Endothelial cell (in vitro differentiated cells): ENCODE measurements around the gene AARS2. TPM values are rescaled to one million over a fixed set of nuclear protein-coding genes. Genes with fewer than 3 reads are reported as not detected.

Experiments
- DNase-seq: peaks from one replicate; pipeline ENCODE4 v3.0.0; 2021; ENCODE audit warnings: low spot score
- H3K27ac Mint-ChIP-seq: one replicate; pipeline ENCODE4 v1.8.0; 2021; ENCODE audit warnings: mixed read lengths, inconsistent platforms; ENCODE audit not compliant: unreplicated experiment
- H3K27me3 Mint-ChIP-seq: one replicate; pipeline ENCODE4 v1.8.0; 2021; ENCODE audit warnings: mild to moderate bottlenecking, moderate library complexity, mixed read lengths, inconsistent platforms; ENCODE audit not compliant: unreplicated experiment
- H3K36me3 Mint-ChIP-seq: one replicate; pipeline ENCODE4 v1.8.0; 2021; ENCODE audit warnings: mild to moderate bottlenecking, low read depth, mixed read lengths, inconsistent platforms; ENCODE audit not compliant: unreplicated experiment
- H3K4me1 Mint-ChIP-seq: one replicate; pipeline ENCODE4 v1.8.0; 2021; ENCODE audit warnings: mild to moderate bottlenecking, mixed read lengths, inconsistent platforms; ENCODE audit not compliant: unreplicated experiment
- H3K4me3 Mint-ChIP-seq: one replicate; pipeline ENCODE4 v1.8.0; 2021; ENCODE audit warnings: mild to moderate bottlenecking, mixed read lengths, inconsistent platforms; ENCODE audit not compliant: unreplicated experiment
- H3K9me3 Mint-ChIP-seq: one replicate; pipeline ENCODE4 v1.8.0; 2021; ENCODE audit warnings: mixed read lengths, inconsistent platforms; ENCODE audit not compliant: unreplicated experiment
- total RNA-seq: library from RNA; stranded (reverse); fragmentation: NEBNext Ultra II Directional; extraction: Animal tissue kit (Norgen Biotek cat#: 25700); gene quantifications from one replicate; pipeline ENCODE4 v1.2.1, GENCODE V29; 2021; ENCODE audit not compliant: unreplicated experiment
- TF ChIP-seq, protein P1 (sequence below): fragments of 200-600 bp; sonication (generic); IDR thresholded peaks from one replicate; pipeline ENCODE4 v1.5.0; 2021; ENCODE audit warnings: antibody characterized with exemption; ENCODE audit not compliant: unreplicated experiment

The AARS2 gene
- total RNA-seq, 1 donor from 2014 or later = 16.0 TPM

DNA sequence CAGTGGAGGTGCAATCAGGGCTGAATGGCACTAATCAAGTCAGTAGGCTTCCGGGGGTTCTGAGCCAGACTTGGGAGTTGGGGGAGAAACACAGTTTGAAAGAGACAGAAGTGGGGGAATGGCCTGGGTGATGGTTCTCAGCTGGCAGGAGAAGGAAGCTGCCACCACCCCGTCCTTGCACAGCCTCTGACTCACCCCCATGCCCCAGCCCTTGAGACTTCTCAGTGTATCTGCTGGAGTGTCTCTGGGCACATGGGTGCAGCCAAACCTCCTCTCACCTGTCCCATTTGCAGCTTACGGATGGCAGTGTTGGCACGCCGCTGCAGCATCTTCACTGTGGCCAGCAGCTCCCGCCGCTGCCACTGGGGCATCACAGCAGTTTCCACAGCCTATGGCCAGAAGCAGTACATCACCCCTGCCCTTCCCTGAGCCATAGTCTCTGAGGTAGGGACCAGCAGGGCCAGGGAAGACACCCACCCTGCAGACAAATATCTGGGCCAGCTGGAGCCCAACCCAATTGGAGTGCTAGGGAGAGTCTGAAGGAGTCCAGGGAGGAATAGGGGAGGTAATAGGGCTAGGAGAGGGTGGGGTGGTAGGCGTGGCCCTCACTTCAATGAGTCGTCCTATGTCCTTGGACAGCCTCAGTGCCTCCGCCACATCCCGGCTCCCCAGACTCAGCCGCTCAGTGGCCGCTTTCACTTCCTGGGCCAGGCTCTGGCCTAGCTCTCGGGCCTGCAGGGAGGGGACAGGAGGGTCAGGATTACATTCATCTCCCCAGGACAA, 11.2 kb downstream of the AARS2 start:
- TF ChIP-seq, protein P1, sequence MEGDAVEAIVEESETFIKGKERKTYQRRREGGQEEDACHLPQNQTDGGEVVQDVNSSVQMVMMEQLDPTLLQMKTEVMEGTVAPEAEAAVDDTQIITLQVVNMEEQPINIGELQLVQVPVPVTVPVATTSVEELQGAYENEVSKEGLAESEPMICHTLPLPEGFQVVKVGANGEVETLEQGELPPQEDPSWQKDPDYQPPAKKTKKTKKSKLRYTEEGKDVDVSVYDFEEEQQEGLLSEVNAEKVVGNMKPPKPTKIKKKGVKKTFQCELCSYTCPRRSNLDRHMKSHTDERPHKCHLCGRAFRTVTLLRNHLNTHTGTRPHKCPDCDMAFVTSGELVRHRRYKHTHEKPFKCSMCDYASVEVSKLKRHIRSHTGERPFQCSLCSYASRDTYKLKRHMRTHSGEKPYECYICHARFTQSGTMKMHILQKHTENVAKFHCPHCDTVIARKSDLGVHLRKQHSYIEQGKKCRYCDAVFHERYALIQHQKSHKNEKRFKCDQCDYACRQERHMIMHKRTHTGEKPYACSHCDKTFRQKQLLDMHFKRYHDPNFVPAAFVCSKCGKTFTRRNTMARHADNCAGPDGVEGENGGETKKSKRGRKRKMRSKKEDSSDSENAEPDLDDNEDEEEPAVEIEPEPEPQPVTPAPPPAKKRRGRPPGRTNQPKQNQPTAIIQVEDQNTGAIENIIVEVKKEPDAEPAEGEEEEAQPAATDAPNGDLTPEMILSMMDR = no peak
- Mint-ChIP-seq H3K4me1 (peaks cover 3% of the 10 kb centered on the region), H3K27me3 (peaks cover 7% of the 10 kb centered on the region), H3K9me3 (no peaks in the 10 kb centered on the region), H3K27ac (no peak overlapping the region), H3K4me3 (no peak overlapping the region), H3K36me3 (peaks cover 23% of the 10 kb centered on the region)
- no peak for DNase-seq

DNA sequence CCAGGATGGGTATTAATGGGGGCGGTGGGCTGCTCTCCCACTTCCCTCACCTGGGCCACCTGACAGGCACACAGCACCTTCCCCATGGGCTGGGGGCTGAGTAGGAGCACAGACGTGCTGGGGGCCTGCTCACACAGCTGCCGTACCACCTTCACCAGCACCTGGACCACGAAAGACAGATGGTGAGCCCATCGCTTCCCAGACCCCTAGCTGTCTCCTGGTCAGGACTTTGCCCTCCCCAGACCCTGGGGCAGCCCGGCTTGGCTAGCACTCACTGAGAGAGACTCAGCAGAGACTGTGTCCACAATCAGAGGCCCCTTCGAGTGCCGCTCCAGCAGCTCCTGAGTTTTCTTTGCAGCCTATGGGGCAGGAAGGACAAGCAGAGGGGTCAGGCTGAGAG, 12.0 kb downstream of the AARS2 start:
- Mint-ChIP-seq H3K4me3 (no peak overlapping the region), H3K27me3 (peaks cover 15% of the 10 kb centered on the region), H3K9me3 (no peaks in the 10 kb centered on the region), H3K4me1 (peaks cover 3% of the 10 kb centered on the region), H3K27ac (no peak overlapping the region), H3K36me3 (peaks cover 23% of the 10 kb centered on the region)
- DNase-seq = no peak
- TF ChIP-seq, protein P1 = no peak

DNA sequence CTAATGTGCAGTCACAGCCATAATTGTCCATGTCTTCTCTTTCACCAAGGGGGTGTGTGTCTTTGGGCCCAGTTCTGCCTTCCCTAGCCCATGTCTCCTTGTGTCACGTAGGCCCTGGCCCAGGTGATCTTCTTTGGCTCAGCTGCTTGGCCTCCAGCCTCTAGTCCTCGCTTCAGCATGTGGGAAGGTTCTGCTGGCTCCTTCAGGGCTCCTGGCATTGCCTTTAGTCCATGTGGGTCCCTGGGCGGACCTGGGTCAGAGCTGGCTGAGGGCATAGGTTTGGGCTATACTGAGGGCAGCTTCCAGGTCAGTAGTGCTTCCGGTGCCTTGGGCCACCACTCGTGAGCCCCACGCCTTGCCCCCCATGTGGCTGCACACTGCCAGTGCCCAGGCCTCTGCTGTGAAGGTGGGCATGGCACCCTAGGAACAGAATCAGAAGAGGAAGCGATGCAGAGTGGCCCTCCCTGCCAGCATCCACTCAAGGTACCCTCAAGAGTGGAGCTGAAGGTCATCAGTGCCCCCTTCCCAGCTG, 12.8 kb downstream of the AARS2 start:
- no peak for DNase-seq
- peak overlapping the region; percentile 62 for H3K4me3 Mint-ChIP-seq
- peaks cover 15% of the 10 kb centered on the region for H3K27me3 Mint-ChIP-seq
- peaks cover 3% of the 10 kb centered on the region for H3K4me1 Mint-ChIP-seq
- H3K27ac Mint-ChIP-seq = no peak overlapping the region
- TF ChIP-seq, protein P1 = no peak
- H3K36me3 Mint-ChIP-seq = peaks cover 18% of the 10 kb centered on the region
- no peaks in the 10 kb centered on the region for H3K9me3 Mint-ChIP-seq

DNA sequence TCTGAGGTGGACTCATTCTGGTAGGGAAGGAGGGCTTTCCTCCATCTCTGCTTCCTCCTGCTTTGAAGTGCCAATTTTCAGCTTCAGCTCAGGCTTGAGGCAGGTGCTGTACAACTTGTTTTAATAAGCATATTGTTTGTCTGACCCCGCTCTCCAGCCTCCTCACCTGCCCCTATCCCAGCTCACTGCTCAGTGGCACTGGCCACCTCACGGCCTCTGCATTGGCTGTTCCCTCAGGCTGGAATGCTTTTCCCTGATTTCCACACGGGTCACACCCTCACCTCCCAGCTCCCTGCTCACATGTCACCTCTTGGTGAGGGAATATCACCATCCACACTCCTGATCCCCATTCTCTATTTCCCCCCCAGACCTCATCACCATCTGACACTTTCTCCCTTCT, 14.3 kb downstream of the AARS2 start:
- TF ChIP-seq, protein P1 = no peak
- H3K4me3 Mint-ChIP-seq = peak overlapping the region; percentile 65
- H3K4me1 Mint-ChIP-seq = peaks cover 3% of the 10 kb centered on the region
- peaks cover 16% of the 10 kb centered on the region for H3K36me3 Mint-ChIP-seq
- peaks cover 15% of the 10 kb centered on the region for H3K27me3 Mint-ChIP-seq
- H3K27ac Mint-ChIP-seq = no peak overlapping the region
- H3K9me3 Mint-ChIP-seq = no peaks in the 10 kb centered on the region
- no peak for DNase-seq

DNA sequence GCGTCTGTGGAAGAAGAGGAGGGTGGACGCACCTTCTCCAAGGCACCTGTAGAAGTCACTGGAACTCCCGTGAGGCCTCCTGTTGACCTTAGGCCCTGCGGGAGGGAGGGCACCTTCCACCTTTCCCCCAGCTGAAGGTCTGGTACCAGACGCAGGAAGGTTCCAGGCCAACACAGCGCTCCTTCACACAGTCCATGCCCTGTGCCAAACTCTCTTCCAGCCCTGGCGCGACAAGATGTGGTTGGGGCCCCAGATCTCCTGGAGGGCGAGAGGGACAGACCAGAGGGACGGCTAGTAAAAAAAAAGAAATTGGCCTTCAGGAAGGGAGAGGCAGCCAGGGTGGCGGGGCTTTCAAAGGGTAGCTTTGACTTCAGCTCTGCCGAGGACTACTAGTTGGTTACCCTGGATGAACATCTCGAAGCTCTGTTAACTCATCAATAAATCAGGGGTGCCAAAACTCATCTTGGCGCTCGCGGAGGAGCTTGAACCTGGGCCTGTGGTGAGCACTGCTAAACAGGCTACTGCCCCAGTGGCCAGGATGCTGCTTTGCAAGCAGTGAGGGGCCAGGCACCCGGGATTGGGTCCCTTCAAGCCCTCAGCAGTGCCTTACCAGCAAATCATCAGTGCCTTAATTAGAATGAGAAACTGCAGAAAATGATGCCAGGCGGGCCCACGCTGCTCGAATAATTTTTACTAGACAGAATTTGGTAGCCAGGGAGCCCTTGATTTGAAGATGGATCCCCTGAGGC, 14.9 kb downstream of the AARS2 start:
- H3K4me1 Mint-ChIP-seq = peaks cover 3% of the 10 kb centered on the region
- H3K36me3 Mint-ChIP-seq = peaks cover 12% of the 10 kb centered on the region
- H3K9me3 Mint-ChIP-seq = no peaks in the 10 kb centered on the region
- no peak for DNase-seq
- no peak overlapping the region for H3K27ac Mint-ChIP-seq
- peak overlapping the region; percentile 25 for H3K4me3 Mint-ChIP-seq
- peaks cover 15% of the 10 kb centered on the region for H3K27me3 Mint-ChIP-seq
- TF ChIP-seq, protein P1 = no peak
